ENCODE measurements around the gene ASB10. TPM values are rescaled to one million over a fixed set of nuclear protein-coding genes. Genes with fewer than 3 reads are reported as not detected.

ASB10 gene
- total and polyA plus RNA-seq, 7 donors, result 3.8 to 29.6 (median 22.5) TPM

DNA sequence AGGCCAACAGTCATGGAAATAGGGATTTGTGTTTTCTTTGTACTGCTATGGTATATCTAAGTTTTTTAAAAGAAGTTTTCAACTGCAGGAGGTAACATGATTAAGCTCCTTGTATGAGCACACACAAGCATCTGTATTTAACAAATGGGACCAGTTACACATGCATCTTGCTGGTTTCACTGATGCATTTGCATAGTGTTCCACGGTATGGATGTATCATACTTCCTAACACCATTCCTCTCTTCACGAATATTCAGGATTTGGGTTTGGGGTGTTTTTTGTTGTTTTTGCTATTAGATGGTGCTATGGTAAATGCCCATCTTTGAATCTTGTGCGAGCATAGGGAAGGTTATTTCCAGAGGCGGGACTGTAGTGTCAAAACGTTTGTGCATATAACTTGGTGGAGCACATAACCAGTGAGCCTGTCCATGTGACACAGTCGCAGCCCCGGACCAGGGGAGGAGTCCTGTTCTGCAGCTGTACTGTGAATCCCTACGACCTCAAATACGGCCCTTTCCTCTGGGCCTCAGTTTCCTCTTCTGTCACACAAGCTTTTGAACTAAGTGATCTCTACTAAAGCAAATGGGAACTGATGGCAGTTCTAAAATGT is 21.3 kb upstream of the ASB10 start:
- no peaks in the 10 kb centered on the region for H3K4me1 ChIP-seq
- H3K4me3 ChIP-seq, result no peak overlapping the region
- peaks cover 0 to 16% (median 14%) of the 10 kb centered on the region in 3 donors for H3K27me3 ChIP-seq (ENCODE audit: insufficient read depth in 3 of 3, low read length in 2 of 3)
- no peak overlapping the region for H3K27ac ChIP-seq
- ATAC-seq, result no peak
- no peaks in the 10 kb centered on the region for H3K9me3 ChIP-seq
- peaks cover 5 to 23% of the 10 kb centered on the region in 2 donors for H3K36me3 ChIP-seq (ENCODE audit: insufficient read depth in 1 of 2, low read depth in 1 of 2)
- intact Hi-C loops (cut with DNase I), result no loop called here
- DNase-seq, result no peak
- TF ChIP-seq, protein P1, sequence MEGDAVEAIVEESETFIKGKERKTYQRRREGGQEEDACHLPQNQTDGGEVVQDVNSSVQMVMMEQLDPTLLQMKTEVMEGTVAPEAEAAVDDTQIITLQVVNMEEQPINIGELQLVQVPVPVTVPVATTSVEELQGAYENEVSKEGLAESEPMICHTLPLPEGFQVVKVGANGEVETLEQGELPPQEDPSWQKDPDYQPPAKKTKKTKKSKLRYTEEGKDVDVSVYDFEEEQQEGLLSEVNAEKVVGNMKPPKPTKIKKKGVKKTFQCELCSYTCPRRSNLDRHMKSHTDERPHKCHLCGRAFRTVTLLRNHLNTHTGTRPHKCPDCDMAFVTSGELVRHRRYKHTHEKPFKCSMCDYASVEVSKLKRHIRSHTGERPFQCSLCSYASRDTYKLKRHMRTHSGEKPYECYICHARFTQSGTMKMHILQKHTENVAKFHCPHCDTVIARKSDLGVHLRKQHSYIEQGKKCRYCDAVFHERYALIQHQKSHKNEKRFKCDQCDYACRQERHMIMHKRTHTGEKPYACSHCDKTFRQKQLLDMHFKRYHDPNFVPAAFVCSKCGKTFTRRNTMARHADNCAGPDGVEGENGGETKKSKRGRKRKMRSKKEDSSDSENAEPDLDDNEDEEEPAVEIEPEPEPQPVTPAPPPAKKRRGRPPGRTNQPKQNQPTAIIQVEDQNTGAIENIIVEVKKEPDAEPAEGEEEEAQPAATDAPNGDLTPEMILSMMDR (IDR thresholded peaks at IDR 0.05), result no peak
- WGBS, 3 donors, result 57 to 68% (median 61%) methylated on average over 9 of the region's 9 CpGs

DNA sequence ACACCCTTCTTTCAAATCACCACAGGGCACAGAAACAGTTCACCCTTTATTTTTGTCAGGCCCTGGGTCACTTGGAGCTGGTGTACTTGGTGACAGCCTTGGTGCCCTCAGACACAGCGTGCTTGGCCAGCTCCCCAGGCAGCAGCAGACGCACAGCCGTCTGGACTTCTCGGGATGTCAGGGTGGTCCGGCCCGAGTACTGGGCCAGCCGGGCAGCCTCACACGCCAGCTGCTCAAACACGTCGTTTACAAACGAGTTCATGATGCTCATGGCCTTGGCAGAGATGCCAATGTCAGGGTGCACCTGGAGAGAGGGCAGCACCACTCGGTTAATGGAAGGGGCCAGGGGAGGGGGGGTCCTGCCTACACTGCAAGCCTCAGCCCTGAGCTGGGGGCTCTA is 20.8 kb upstream of the ASB10 start:
- WGBS, 3 donors, result 19 to 36% (median 24%) methylated on average over 12 of the region's 12 CpGs
- intact Hi-C loops (cut with DNase I), result no loop called here
- no peaks in the 10 kb centered on the region for H3K9me3 ChIP-seq
- H3K4me1 ChIP-seq, result no peaks in the 10 kb centered on the region
- peaks cover 0 to 16% (median 14%) of the 10 kb centered on the region in 3 donors for H3K27me3 ChIP-seq (ENCODE audit: insufficient read depth in 3 of 3, low read length in 2 of 3)
- ATAC-seq, result peak in 2 of 4 donors; percentile 15 to 18
- H3K4me3 ChIP-seq, result no peak overlapping the region
- no peak overlapping the region for H3K27ac ChIP-seq
- TF ChIP-seq, protein P1 (IDR thresholded peaks at IDR 0.05), result no peak
- no peak for DNase-seq
- peaks cover 4 to 18% of the 10 kb centered on the region in 2 donors for H3K36me3 ChIP-seq (ENCODE audit: insufficient read depth in 1 of 2, low read depth in 1 of 2)

DNA sequence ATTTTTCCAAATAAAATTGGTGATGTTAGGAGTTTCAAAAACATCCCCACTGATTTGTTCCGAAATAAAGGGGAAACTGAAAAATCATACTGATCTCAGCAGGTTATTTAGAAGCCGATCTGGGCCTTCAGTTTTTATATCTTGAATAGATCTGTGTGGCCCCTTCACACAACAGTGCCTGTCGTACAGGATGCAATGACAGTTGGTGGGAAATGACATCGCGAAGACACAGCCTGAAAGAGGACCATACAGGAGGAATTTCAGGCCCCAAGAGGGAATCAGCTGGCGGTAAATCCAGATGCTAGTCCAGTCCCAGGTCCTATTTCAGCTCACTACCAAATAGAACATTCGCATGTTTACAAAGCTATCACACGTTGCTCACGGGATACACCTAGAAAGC is 20.3 kb upstream of the ASB10 start:
- 58 to 68% (median 61%) methylated on average over 9 of the region's 9 CpGs for WGBS, 3 donors
- TF ChIP-seq, protein P1 (IDR thresholded peaks at IDR 0.05), result no peak
- H3K4me3 ChIP-seq, result no peak overlapping the region
- ATAC-seq, result no peak
- peaks cover 0 to 14% of the 10 kb centered on the region in 2 donors for H3K36me3 ChIP-seq (ENCODE audit: insufficient read depth in 1 of 2, low read depth in 1 of 2)
- no peak overlapping the region for H3K27ac ChIP-seq
- no peak for DNase-seq
- intact Hi-C loops (cut with DNase I), result no loop called here
- H3K9me3 ChIP-seq, result no peaks in the 10 kb centered on the region
- H3K4me1 ChIP-seq, result no peaks in the 10 kb centered on the region
- peaks cover 0 to 16% (median 14%) of the 10 kb centered on the region in 3 donors for H3K27me3 ChIP-seq (ENCODE audit: insufficient read depth in 3 of 3, low read length in 2 of 3)

DNA sequence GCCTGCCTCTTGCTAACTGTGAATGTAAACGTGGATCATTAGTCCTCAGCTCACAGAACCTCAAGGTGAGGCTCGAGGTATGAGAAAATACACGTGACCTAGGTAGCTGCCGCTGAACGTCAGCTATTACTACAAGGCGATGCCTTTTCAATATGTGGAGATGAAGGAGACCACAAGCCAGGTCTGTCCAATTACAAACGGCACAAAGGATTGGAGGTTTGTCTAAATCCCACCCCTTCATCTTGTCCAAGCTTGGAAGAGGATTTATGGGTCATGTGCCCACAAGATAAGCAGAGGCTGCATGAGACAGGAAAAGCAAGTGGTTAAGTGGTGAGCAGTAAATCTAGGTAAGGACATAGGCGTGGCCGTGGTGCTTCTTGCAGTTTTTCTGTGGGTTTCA is 19.9 kb upstream of the ASB10 start:
- Histone ChIP-seq H3K27me3 (ENCODE audit: insufficient read depth in 3 of 3, low read length in 2 of 3) (peaks cover 0 to 16% (median 14%) of the 10 kb centered on the region in 3 donors), H3K4me1 (no peaks in the 10 kb centered on the region), H3K36me3 (ENCODE audit: insufficient read depth in 1 of 2, low read depth in 1 of 2) (peaks cover 0 to 10% of the 10 kb centered on the region in 2 donors), H3K4me3 (no peak overlapping the region), H3K27ac (no peak overlapping the region), H3K9me3 (no peaks in the 10 kb centered on the region)
- ATAC-seq (no peak), DNase-seq (no peak)
- intact Hi-C loops (cut with DNase I), result no loop called here
- TF ChIP-seq, protein P1 (IDR thresholded peaks at IDR 0.05), result no peak
- 64 to 71% (median 70%) methylated on average over 9 of the region's 9 CpGs for WGBS, 3 donors

DNA sequence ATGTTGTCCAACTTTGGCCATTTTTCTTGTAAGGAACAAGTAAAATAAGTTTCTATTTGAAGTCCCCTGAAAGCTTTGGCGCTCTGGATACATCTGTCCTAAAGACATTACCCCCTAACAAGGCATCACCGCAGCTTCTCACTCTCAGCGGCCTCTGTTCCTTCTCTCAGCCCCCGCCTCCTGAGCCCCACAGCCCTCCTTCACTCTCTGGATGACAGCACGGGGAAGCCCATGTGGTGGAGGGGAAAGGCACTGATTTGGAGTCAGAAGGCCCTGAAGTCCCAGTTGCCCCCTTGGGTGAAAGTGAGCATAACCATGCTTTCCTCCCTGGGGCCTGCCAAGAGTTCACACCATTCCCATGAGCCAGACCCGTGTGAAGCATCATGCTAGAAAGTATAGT is 18.7 kb upstream of the ASB10 start:
- Histone ChIP-seq H3K36me3 (ENCODE audit: insufficient read depth in 1 of 2, low read depth in 1 of 2) (peaks cover 0 to under 1% of the 10 kb centered on the region in 2 donors), H3K4me1 (no peaks in the 10 kb centered on the region), H3K9me3 (no peaks in the 10 kb centered on the region), H3K27me3 (ENCODE audit: insufficient read depth in 3 of 3, low read length in 2 of 3) (peaks cover 0 to 17% (median 16%) of the 10 kb centered on the region in 3 donors), H3K4me3 (no peak overlapping the region), H3K27ac (no peak overlapping the region)
- ATAC-seq, result no peak
- intact Hi-C loops (cut with DNase I), result no loop called here
- TF ChIP-seq, protein P1 (IDR thresholded peaks at IDR 0.05), result no peak
- 66 to 68% (median 66%) methylated on average over 6 of the region's 6 CpGs for WGBS, 3 donors
- no peak for DNase-seq
